B cell (primary cell): ENCODE measurements around the gene FTO.

ENCODE experiments used
- CTCF ChIP-seq: fragments of 200-600 bp; IDR thresholded peaks from one replicate; pipeline ENCODE4 v1.8.0; 2022; ENCODE audit warnings: antibody characterized with exemption, mild to moderate bottlenecking
- EZH2 ChIP-seq: IDR thresholded peaks from 2 replicates; pipeline ENCODE4 v1.6.1; 2012; ENCODE audit warnings: borderline replicate concordance, low read depth, mild to moderate bottlenecking, moderate library complexity, low read length; ENCODE audit not compliant: insufficient read depth, poor library complexity, severe bottlenecking

GRCh38 chr16:53804467-53804866 lies 100.5 kb downstream of the FTO start:
- no peak for TF ChIP-seq CTCF
- TF ChIP-seq EZH2 = no peak
